ENCODE data around the gene HAND2. TPM values are rescaled to one million over a fixed set of nuclear protein-coding genes. Genes with fewer than 3 reads are reported as not detected.

Gene HAND2
- total RNA-seq, 3 donors from 2014 or later (not counting 1 experiment from before 2014, with no cell fraction given): not detected

- Histone ChIP-seq H3K36me3 (ENCODE audit: control insufficient read depth, insufficient read depth, low read length) (no peaks in the 10 kb centered on the region), H3K27me3 (ENCODE audit: control insufficient read depth, insufficient read depth, low read length) (peaks cover 3% of the 10 kb centered on the region), H3K4me1 (ENCODE audit: control insufficient read depth, insufficient read depth, low read length) (peaks cover 7% of the 10 kb centered on the region), H3K9me3 (ENCODE audit: control insufficient read depth, insufficient read depth, low read length) (no peaks in the 10 kb centered on the region), H3K27ac (ENCODE audit: low read length) (no peak overlapping the region), H3K4me3 (ENCODE audit: low read length) (no peak overlapping the region)
- Mint-ChIP-seq H3K36me3 (no peaks in the 10 kb centered on the region), H3K27ac (no peak overlapping the region), H3K9me3 (no peaks in the 10 kb centered on the region), H3K4me3 (no peak overlapping the region), H3K4me1 (peaks cover 6 to 8% of the 10 kb centered on the region in 2 donors), H3K27me3 (ENCODE audit: low read depth in 2 of 2) (peaks cover 21 to 51% of the 10 kb centered on the region in 2 donors)
- ATAC-seq (no peak), DNase-seq (no peak)
- no peak for TF ChIP-seq CTCF (IDR thresholded peaks at IDR 0.05)
- WGBS (ENCODE audit: insufficient coverage): 96% methylated on average over 3 of the region's 4 CpGs
- intact Hi-C loops (cut with micrococcal nuclease): no loop called here
Observed at GRCh38 chr4:173493041-173493440, 37.0 kb downstream of the HAND2 start.

DNA sequence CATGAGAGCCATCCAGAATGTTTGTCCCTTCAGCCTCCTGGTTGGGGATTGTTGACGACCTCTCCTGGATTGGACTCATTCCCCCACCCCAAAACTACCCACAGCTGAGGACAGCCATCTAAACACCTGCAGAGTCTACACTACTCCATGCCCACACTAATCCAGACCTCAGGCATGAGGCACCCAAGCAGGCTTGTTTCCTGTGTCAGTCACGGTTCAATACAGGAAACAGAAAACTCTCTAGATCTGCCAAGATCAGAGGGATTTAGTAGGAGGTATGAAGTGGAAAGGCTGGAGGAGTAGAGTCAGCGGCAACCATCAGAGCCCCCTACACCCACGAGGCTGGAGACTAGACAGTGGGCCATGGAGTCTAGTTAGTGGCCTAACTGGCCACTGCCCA, 37.7 kb downstream of the HAND2 start:
- Mint-ChIP-seq H3K27ac (no peak overlapping the region), H3K36me3 (no peaks in the 10 kb centered on the region), H3K4me3 (no peak overlapping the region), H3K9me3 (no peaks in the 10 kb centered on the region), H3K27me3 (ENCODE audit: low read depth in 2 of 2) (peaks cover 21 to 46% of the 10 kb centered on the region in 2 donors), H3K4me1 (peaks cover 6 to 8% of the 10 kb centered on the region in 2 donors)
- Histone ChIP-seq H3K4me1 (ENCODE audit: control insufficient read depth, insufficient read depth, low read length) (peaks cover 7% of the 10 kb centered on the region), H3K27ac (ENCODE audit: low read length) (no peak overlapping the region), H3K36me3 (ENCODE audit: control insufficient read depth, insufficient read depth, low read length) (no peaks in the 10 kb centered on the region), H3K9me3 (ENCODE audit: control insufficient read depth, insufficient read depth, low read length) (no peaks in the 10 kb centered on the region), H3K4me3 (ENCODE audit: low read length) (no peak overlapping the region), H3K27me3 (ENCODE audit: control insufficient read depth, insufficient read depth, low read length) (peaks cover 3% of the 10 kb centered on the region)
- 68% methylated on average over 4 of the region's 4 CpGs for WGBS (ENCODE audit: insufficient coverage)
- TF ChIP-seq CTCF (IDR thresholded peaks at IDR 0.05): no peak
- ATAC-seq (no peak), DNase-seq (no peak)
- intact Hi-C loops (cut with micrococcal nuclease): no loop called here

- Histone ChIP-seq H3K27ac (ENCODE audit: low read length) (no peak overlapping the region), H3K4me3 (ENCODE audit: low read length) (no peak overlapping the region), H3K36me3 (ENCODE audit: control insufficient read depth, insufficient read depth, low read length) (no peaks in the 10 kb centered on the region), H3K9me3 (ENCODE audit: control insufficient read depth, insufficient read depth, low read length) (no peaks in the 10 kb centered on the region), H3K4me1 (ENCODE audit: control insufficient read depth, insufficient read depth, low read length) (peaks cover 7% of the 10 kb centered on the region), H3K27me3 (ENCODE audit: control insufficient read depth, insufficient read depth, low read length) (peaks cover 3% of the 10 kb centered on the region)
- intact Hi-C loops (cut with micrococcal nuclease): no loop called here
- H3K4me1 Mint-ChIP-seq: peaks cover 6 to 8% of the 10 kb centered on the region in 2 donors
- WGBS (ENCODE audit: insufficient coverage): 48% methylated on average over 4 of the region's 4 CpGs
- H3K9me3 Mint-ChIP-seq: no peaks in the 10 kb centered on the region
- H3K27me3 Mint-ChIP-seq (ENCODE audit: low read depth in 2 of 2): peaks cover 18 to 39% of the 10 kb centered on the region in 2 donors
- H3K36me3 Mint-ChIP-seq: no peaks in the 10 kb centered on the region
- DNase-seq (no peak), ATAC-seq (no peak)
- H3K27ac Mint-ChIP-seq: no peak overlapping the region
- H3K4me3 Mint-ChIP-seq: no peak overlapping the region
- no peak for TF ChIP-seq CTCF (IDR thresholded peaks at IDR 0.05)
Observed at GRCh38 chr4:173490817-173491528, 39.1 kb downstream of the HAND2 start.

- intact Hi-C loops (cut with micrococcal nuclease): no loop called here
- H3K27ac ChIP-seq (ENCODE audit: low read length): no peak overlapping the region
- no peaks in the 10 kb centered on the region for H3K9me3 ChIP-seq (ENCODE audit: control insufficient read depth, insufficient read depth, low read length)
- peaks cover 3% of the 10 kb centered on the region for H3K27me3 ChIP-seq (ENCODE audit: control insufficient read depth, insufficient read depth, low read length)
- Mint-ChIP-seq H3K27me3 (ENCODE audit: low read depth in 2 of 2) (peaks cover 15 to 32% of the 10 kb centered on the region in 2 donors), H3K4me1 (peaks cover 6 to 8% of the 10 kb centered on the region in 2 donors), H3K9me3 (no peaks in the 10 kb centered on the region), H3K27ac (no peak overlapping the region), H3K4me3 (no peak overlapping the region), H3K36me3 (no peaks in the 10 kb centered on the region)
- WGBS (ENCODE audit: insufficient coverage): 78% methylated on average over 3 of the region's 3 CpGs
- no peaks in the 10 kb centered on the region for H3K36me3 ChIP-seq (ENCODE audit: control insufficient read depth, insufficient read depth, low read length)
- TF ChIP-seq CTCF (IDR thresholded peaks at IDR 0.05): no peak
- H3K4me1 ChIP-seq (ENCODE audit: control insufficient read depth, insufficient read depth, low read length): peaks cover 7% of the 10 kb centered on the region
- DNase-seq (no peak), ATAC-seq (no peak)
- H3K4me3 ChIP-seq (ENCODE audit: low read length): no peak overlapping the region
Observed at GRCh38 chr4:173490256-173490655, 39.8 kb downstream of the HAND2 start.

All from natural killer cell (primary cell).